ENCODE results near the gene PLA2G2E.
"Not testable (repeated sequence)": the region's sequence is repeated elsewhere in the genome, so short reads cannot be mapped to it uniquely, and the experiment has no call there.

Gene PLA2G2E

GRCh38 chr1:19927130-19927421, 3.7 kb upstream of the PLA2G2E start:
- DNase-seq (ENCODE audit: low spot score) = not testable (repeated sequence)

- no peak for DNase-seq (ENCODE audit: low spot score)
Observed at GRCh38 chr1:19926296-19927129, 3.1 kb upstream of the PLA2G2E start.

- no peak for DNase-seq (ENCODE audit: low spot score)
Observed at GRCh38 chr1:19925342-19926070, 2.1 kb upstream of the PLA2G2E start.

- no peak for DNase-seq (ENCODE audit: low spot score)
Observed at GRCh38 chr1:19923953-19924346, 533 bp upstream of the PLA2G2E start.

- no peak for DNase-seq (ENCODE audit: low spot score)
Observed at GRCh38 chr1:19922015-19922688, 1.3 kb downstream of the PLA2G2E start.

- DNase-seq (ENCODE audit: low spot score) = no peak
Observed at GRCh38 chr1:19921310-19921709, 2.1 kb downstream of the PLA2G2E start.

GRCh38 chr1:19920132-19920710, 3.2 kb downstream of the PLA2G2E start:
- DNase-seq (ENCODE audit: low spot score) = no peak

GRCh38 chr1:19918057-19918456, 5.4 kb downstream of the PLA2G2E start:
- peak; percentile 76 for DNase-seq (ENCODE audit: low spot score)

- no peak for DNase-seq (ENCODE audit: low spot score)
Observed at GRCh38 chr1:19910650-19911049, 12.8 kb downstream of the PLA2G2E start.

GRCh38 chr1:19909971-19910370, 13.4 kb downstream of the PLA2G2E start:
- no peak for DNase-seq (ENCODE audit: low spot score)

- no peak for DNase-seq (ENCODE audit: low spot score)
Observed at GRCh38 chr1:19909392-19909791, 14.0 kb downstream of the PLA2G2E start.

GRCh38 chr1:19907456-19907855, 16.0 kb downstream of the PLA2G2E start:
- DNase-seq (ENCODE audit: low spot score) = no peak

GRCh38 chr1:19903621-19904020, 19.8 kb downstream of the PLA2G2E start:
- DNase-seq (ENCODE audit: low spot score) = no peak

GRCh38 chr1:19901653-19902052, 21.8 kb downstream of the PLA2G2E start:
- DNase-seq (ENCODE audit: low spot score) = no peak

GRCh38 chr1:19894218-19894617, 29.2 kb downstream of the PLA2G2E start:
- no peak for DNase-seq (ENCODE audit: low spot score)

- no peak for DNase-seq (ENCODE audit: low spot score)
Observed at GRCh38 chr1:19893687-19894086, 29.7 kb downstream of the PLA2G2E start.

- DNase-seq (ENCODE audit: low spot score) = no peak
Observed at GRCh38 chr1:19892628-19893168, 30.7 kb downstream of the PLA2G2E start.

- no peak for DNase-seq (ENCODE audit: low spot score)
Observed at GRCh38 chr1:19892129-19892528, 31.3 kb downstream of the PLA2G2E start.

GRCh38 chr1:19889656-19890055, 33.8 kb downstream of the PLA2G2E start:
- no peak for DNase-seq (ENCODE audit: low spot score)

- DNase-seq (ENCODE audit: low spot score) = no peak
Observed at GRCh38 chr1:19888112-19888511, 35.3 kb downstream of the PLA2G2E start.

- DNase-seq (ENCODE audit: low spot score) = no peak
Observed at GRCh38 chr1:19885821-19886220, 37.6 kb downstream of the PLA2G2E start.

GRCh38 chr1:19884312-19884711, 39.1 kb downstream of the PLA2G2E start:
- DNase-seq (ENCODE audit: low spot score) = no peak

Measured in CD4-positive, alpha-beta T cell treated with Interleukin-2 at 100 ng/mL for 4 hours (primary cell).